ENCODE measurements around the gene EPS8.

GRCh38 chr12:15751741-15752140, 37.4 kb downstream of the EPS8 start:
- TF ChIP-seq, protein P1, sequence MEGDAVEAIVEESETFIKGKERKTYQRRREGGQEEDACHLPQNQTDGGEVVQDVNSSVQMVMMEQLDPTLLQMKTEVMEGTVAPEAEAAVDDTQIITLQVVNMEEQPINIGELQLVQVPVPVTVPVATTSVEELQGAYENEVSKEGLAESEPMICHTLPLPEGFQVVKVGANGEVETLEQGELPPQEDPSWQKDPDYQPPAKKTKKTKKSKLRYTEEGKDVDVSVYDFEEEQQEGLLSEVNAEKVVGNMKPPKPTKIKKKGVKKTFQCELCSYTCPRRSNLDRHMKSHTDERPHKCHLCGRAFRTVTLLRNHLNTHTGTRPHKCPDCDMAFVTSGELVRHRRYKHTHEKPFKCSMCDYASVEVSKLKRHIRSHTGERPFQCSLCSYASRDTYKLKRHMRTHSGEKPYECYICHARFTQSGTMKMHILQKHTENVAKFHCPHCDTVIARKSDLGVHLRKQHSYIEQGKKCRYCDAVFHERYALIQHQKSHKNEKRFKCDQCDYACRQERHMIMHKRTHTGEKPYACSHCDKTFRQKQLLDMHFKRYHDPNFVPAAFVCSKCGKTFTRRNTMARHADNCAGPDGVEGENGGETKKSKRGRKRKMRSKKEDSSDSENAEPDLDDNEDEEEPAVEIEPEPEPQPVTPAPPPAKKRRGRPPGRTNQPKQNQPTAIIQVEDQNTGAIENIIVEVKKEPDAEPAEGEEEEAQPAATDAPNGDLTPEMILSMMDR (IDR thresholded peaks at IDR 0.05), result no peak
- TF ChIP-seq POLR2A (IDR thresholded peaks at IDR 0.05), result no peak

All from adrenal gland (tissue), 5 donors.